ENCODE data around the gene SERPINB11. TPM values are rescaled to one million over a fixed set of nuclear protein-coding genes. Genes with fewer than 3 reads are reported as not detected.

SERPINB11 gene
- total and polyA plus RNA-seq, 10 of the 15 experiments (the other 5 are each of a cell fraction or from before 2014, with no cell fraction given), result not detected

- Histone ChIP-seq H3K4me3 (no peak overlapping the region), H3K9ac (ENCODE audit: control insufficient read depth, insufficient read depth, low read length) (no peak overlapping the region), H3K4me1 (ENCODE audit: control insufficient read depth, insufficient read depth, low read length) (no peaks in the 10 kb centered on the region), H4K20me1 (ENCODE audit: control insufficient read depth, insufficient read depth) (no peaks in the 10 kb centered on the region), H3K36me3 (ENCODE audit: control insufficient read depth in 2 of 2, insufficient read depth in 2 of 2, low read length in 1 of 2) (no peaks in the 10 kb centered on the region), H3K79me2 (ENCODE audit: control insufficient read depth, insufficient read depth, low read length) (no peaks in the 10 kb centered on the region), H3K9me3 (replicated peaks; ENCODE audit: control insufficient read depth, insufficient read depth, low read length) (no peaks in the 10 kb centered on the region), H3K27me3 (replicated peaks in 1 of 2; ENCODE audit: control insufficient read depth in 2 of 2, insufficient read depth in 2 of 2, low read length in 1 of 2) (no peaks in the 10 kb centered on the region; a peak in 1 of 4 replicates), H2AFZ (ENCODE audit: control insufficient read depth, low read depth, low read length) (no peak overlapping the region), H3K27ac (ENCODE audit: control insufficient read depth, insufficient read depth) (no peak overlapping the region), H3K4me2 (ENCODE audit: control insufficient read depth, insufficient read depth) (no peak overlapping the region)
- in situ Hi-C loops (cut with MboI) (no loop called here), intact Hi-C loops (cut with micrococcal nuclease; ENCODE audit: unreplicated experiment) (no loop called here)
- ChIA-PET CTCF (no interaction called here), POLR2A (no interaction called here), RAD21 (ENCODE audit: unreplicated experiment) (no interaction called here), SMC1A (ENCODE audit: uncharacterized antibody, unreplicated experiment) (no interaction called here)
- DNase-seq (ENCODE audit: low read depth, low spot score) (no peak), FAIRE-seq (no peak), ATAC-seq (no peak)
- BruUV-seq (replicated peaks), result no TSS peak
- WGBS (ENCODE audit: insufficient coverage, insufficient replicate concordance, low lambda C conversion rate, missing lambda C conversion rate), result 25% methylated on average over 2 of the region's 2 CpGs
- TF ChIP-seq CEBPB (IDR thresholded peaks at IDR 0.05; ENCODE audit: borderline replicate concordance in 1 of 2, low read depth in 2 of 2, low read length in 2 of 2) (no peak), MLLT1 (IDR thresholded peaks at IDR 0.05) (no peak), BMI1 (IDR thresholded peaks at IDR 0.05; ENCODE audit: borderline replicate concordance) (no peak)
Observed at GRCh38 chr18:63705401-63705800, 2.6 kb downstream of the SERPINB11 start.

GRCh38 chr18:63707816-63708215 is 5.1 kb downstream of the SERPINB11 start:
- Histone ChIP-seq H3K4me2 (ENCODE audit: control insufficient read depth, insufficient read depth) (no peak overlapping the region), H3K36me3 (ENCODE audit: control insufficient read depth in 2 of 2, insufficient read depth in 2 of 2, low read length in 1 of 2) (no peaks in the 10 kb centered on the region), H3K4me1 (ENCODE audit: control insufficient read depth, insufficient read depth, low read length) (no peaks in the 10 kb centered on the region), H2AFZ (ENCODE audit: control insufficient read depth, low read depth, low read length) (no peak overlapping the region), H4K20me1 (ENCODE audit: control insufficient read depth, insufficient read depth) (no peaks in the 10 kb centered on the region), H3K4me3 (no peak overlapping the region), H3K27me3 (replicated peaks in 1 of 2; ENCODE audit: control insufficient read depth in 2 of 2, insufficient read depth in 2 of 2, low read length in 1 of 2) (no peaks in the 10 kb centered on the region; a peak in 1 of 4 replicates), H3K27ac (ENCODE audit: control insufficient read depth, insufficient read depth) (no peak overlapping the region), H3K9me3 (replicated peaks; ENCODE audit: control insufficient read depth, insufficient read depth, low read length) (no peaks in the 10 kb centered on the region), H3K9ac (ENCODE audit: control insufficient read depth, insufficient read depth, low read length) (no peak overlapping the region), H3K79me2 (ENCODE audit: control insufficient read depth, insufficient read depth, low read length) (no peaks in the 10 kb centered on the region)
- in situ Hi-C loops (cut with MboI) (no loop called here), intact Hi-C loops (cut with micrococcal nuclease; ENCODE audit: unreplicated experiment) (no loop called here)
- no peak for TF ChIP-seq ATF3 (IDR thresholded peaks at IDR 0.05; ENCODE audit: borderline replicate concordance, extremely low read depth, low read depth, low read length)
- no peak for DNase-seq (ENCODE audit: low read depth, low spot score)
- no TSS peak for BruUV-seq (replicated peaks)
- SMC1A ChIA-PET (ENCODE audit: uncharacterized antibody, unreplicated experiment), result no interaction called here
- ATAC-seq, result no peak
- POLR2A ChIA-PET, result no interaction called here
- no peak for FAIRE-seq
- RAD21 ChIA-PET (ENCODE audit: unreplicated experiment), result no interaction called here
- CTCF ChIA-PET, result no interaction called here
- 4% methylated on average over 1 of the region's 1 CpG for WGBS (ENCODE audit: insufficient coverage, insufficient replicate concordance, low lambda C conversion rate, missing lambda C conversion rate)

All from GM12878 (cell line).